Stomach (tissue), 9 donors: ENCODE data around the gene DGAT2. TPM values are rescaled to one million over a fixed set of nuclear protein-coding genes. Genes with fewer than 3 reads are reported as not detected.

Experiments
- DNase-seq, 2 donors: peaks; one replicate each; pipeline versions ENCODE4 v3.0.0 to v3.0.0-alpha.2; 2013 to 2019
- H3K27ac ChIP-seq, 5 donors: fragments of 200-600 bp in 4 of 5; sonication (generic) in 4 of 5; one replicate each; pipeline ENCODE4 v1.5.1; 2013 to 2019; ENCODE audit warnings: mild to moderate bottlenecking in 1 of 5, moderate library complexity in 1 of 5
- H3K27me3 ChIP-seq, 3 donors: fragments of 200-600 bp; sonication (generic); one replicate each; pipeline ENCODE4 v1.5.1; 2017 to 2019; ENCODE audit warnings: mixed run types in 1 of 3
- H3K36me3 ChIP-seq, 4 donors: fragments of 200-600 bp; sonication (generic); 1 replicate in 3 of 4; 2 replicates in 1 of 4; pipeline ENCODE4 v1.5.1; 2016 to 2019
- H3K4me1 ChIP-seq, 4 donors: fragments of 200-600 bp; sonication (generic); one replicate each; pipeline ENCODE4 v1.5.1; 2016 to 2019
- H3K4me3 ChIP-seq, 4 donors: fragments of 200-600 bp; sonication (generic) in 3 of 4; one replicate each; pipeline ENCODE4 v1.5.1; 2016 to 2019; ENCODE audit warnings: mild to moderate bottlenecking in 1 of 4
- H3K9me3 ChIP-seq, 4 donors: fragments of 200-600 bp; sonication (generic); one replicate each; pipeline ENCODE4 v1.5.1; 2016 to 2019
- CTCF ChIP-seq, 7 experiments: fragments of 450-650 bp in 4 of 7; fragments of 200-600 bp in 3 of 7; sonication (generic) in 3 of 7; IDR thresholded peaks; one replicate each; pipeline ENCODE4 v1.5.1; 2016 to 2019; ENCODE audit warnings: antibody characterized with exemption in 7 of 7, control low read depth in 2 of 7, mild to moderate bottlenecking in 1 of 7
- EP300 ChIP-seq: sonication (generic); formaldehyde crosslinking; IDR thresholded peaks from one replicate; pipeline ENCODE4 v1.6.1; 2017; ENCODE audit warnings: antibody characterized with exemption
- POLR2A ChIP-seq, 4 donors: fragments of 450-650 bp; IDR thresholded peaks; one replicate each; pipeline ENCODE4 v1.6.1; 2016; ENCODE audit warnings: antibody characterized with exemption in 4 of 4, control low read depth in 2 of 4, mild to moderate bottlenecking in 1 of 4, moderate library complexity in 1 of 4
- POLR2AphosphoS5 ChIP-seq, 3 donors: sonication (generic); formaldehyde crosslinking; IDR thresholded peaks; one replicate each; pipeline ENCODE4 v1.6.1; 2016; ENCODE audit warnings: antibody characterized with exemption in 3 of 3
- WGBS, 5 donors: extraction: QIAGEN DNeasy Blood & Tissue Kit in 3 of 5; methylation state at CpG; one replicate each; pipeline versions ENCODE4 v1.1.5 to v1.1.7; 2013 to 2018; 5-methylcytosine and 5-hydroxymethylcytosine counted together
- intact Hi-C: fragments of 100-400 bp; cut with DNase I; formaldehyde crosslinking; loops from one replicate; pipeline ENCODE4 v1.15.1; 2023; ENCODE audit warnings: low total_unique reads
- polyA plus RNA-seq, 3 donors: library from polyadenylated mRNA; stranded (reverse); fragments of 200-250 nt; gene quantifications; one replicate each; pipeline ENCODE4 v1.2.3, GENCODE V29; 2013
- total RNA-seq, 5 donors: library from RNA; depleted of rRNA; stranded (reverse); fragments of >200 nt; gene quantifications; one replicate each; pipeline versions ENCODE4 v1.1.0 to v1.2.3, GENCODE V29; 2014 to 2016
- donor health status: healthy with polysubstance abuse.
- donor health status: Bipolar disorder and iron deficiency.
- donor health status: healthy.

DGAT2 gene
- total and polyA plus RNA-seq, 8 donors, result 0.45 to 16.1 (median 3.7) TPM; not detected in 2

- WGBS, 5 donors, result 78 to 100% (median 87%) methylated on average over 2 of the region's 2 CpGs
- Histone ChIP-seq H3K4me1 (peaks cover 0 to 4% (median 0%) of the 10 kb centered on the region in 4 donors), H3K36me3 (peaks cover 0 to 3% (median 0%) of the 10 kb centered on the region in 4 donors), H3K27ac (no peak overlapping the region), H3K9me3 (no peaks in the 10 kb centered on the region), H3K4me3 (no peak overlapping the region), H3K27me3 (no peaks in the 10 kb centered on the region)
- TF ChIP-seq POLR2AphosphoS5 (IDR thresholded peaks at IDR 0.05) (no peak), CTCF (IDR thresholded peaks at IDR 0.05) (no peak), EP300 (no peak), POLR2A (IDR thresholded peaks at IDR 0.05) (no peak)
- DNase-seq, result no peak
- intact Hi-C loops, result no loop called here
Measured at GRCh38 chr11:75796091-75796435, 27.5 kb downstream of the DGAT2 start.

- DNase-seq, result peak in 1 of 2 donors; percentile 35
- no peak for TF ChIP-seq CTCF (IDR thresholded peaks at IDR 0.05)
- no peak for TF ChIP-seq EP300
- TF ChIP-seq POLR2AphosphoS5 (IDR thresholded peaks at IDR 0.05), result no peak
- no peak for TF ChIP-seq POLR2A (IDR thresholded peaks at IDR 0.05)
- intact Hi-C loops, result no loop called here
- Histone ChIP-seq H3K9me3 (no peaks in the 10 kb centered on the region), H3K27ac (no peak overlapping the region), H3K4me3 (no peak overlapping the region), H3K36me3 (peaks cover 0 to 3% (median 0%) of the 10 kb centered on the region in 4 donors), H3K27me3 (no peaks in the 10 kb centered on the region), H3K4me1 (peaks cover 0 to 9% (median 0%) of the 10 kb centered on the region in 4 donors)
- WGBS, 5 donors, result 73 to 91% (median 76%) methylated on average over 8 of the region's 8 CpGs
Measured at GRCh38 chr11:75797116-75797515, 28.5 kb downstream of the DGAT2 start.

GRCh38 chr11:75797792-75798191, 29.2 kb downstream of the DGAT2 start:
- peaks cover 0 to 3% (median 0%) of the 10 kb centered on the region in 4 donors for H3K36me3 ChIP-seq
- intact Hi-C loops, result no loop called here

GRCh38 chr11:75800136-75800675, 31.6 kb downstream of the DGAT2 start:
- intact Hi-C loops, result no loop called here
- DNase-seq, result no peak
- Histone ChIP-seq H3K4me3 (no peak overlapping the region), H3K27me3 (no peaks in the 10 kb centered on the region), H3K27ac (no peak overlapping the region), H3K4me1 (peaks cover 0 to 19% (median 0%) of the 10 kb centered on the region in 4 donors), H3K9me3 (no peaks in the 10 kb centered on the region), H3K36me3 (peaks cover 0 to 3% (median 0%) of the 10 kb centered on the region in 4 donors)
- TF ChIP-seq POLR2A (IDR thresholded peaks at IDR 0.05) (no peak), EP300 (no peak), CTCF (IDR thresholded peaks at IDR 0.05) (no peak), POLR2AphosphoS5 (IDR thresholded peaks at IDR 0.05) (no peak)
- WGBS, 5 donors, result 93 to 100% (median 97%) methylated on average over 4 to 8 of the region's 8 CpGs

More at GRCh38 chr11:75797792-75798191, 29.2 kb downstream of the DGAT2 start:
- Histone ChIP-seq H3K9me3 (no peaks in the 10 kb centered on the region), H3K27ac (no peak overlapping the region), H3K27me3 (no peaks in the 10 kb centered on the region), H3K4me3 (no peak overlapping the region), H3K4me1 (peaks cover 0 to 10% (median 0%) of the 10 kb centered on the region in 4 donors)
- WGBS, 5 donors, result 86 to 100% (median 100%) methylated on average over 1 of the region's 1 CpG
- TF ChIP-seq EP300 (no peak), CTCF (IDR thresholded peaks at IDR 0.05) (no peak), POLR2A (IDR thresholded peaks at IDR 0.05) (no peak), POLR2AphosphoS5 (IDR thresholded peaks at IDR 0.05) (no peak)
- no peak for DNase-seq
